DMS114 treated with DMSO at 0.1 percent for 48 hours (cell line): Measurements from ENCODE around the gene CENPU.
"Not testable (repeated sequence)": the region's sequence is repeated elsewhere in the genome, so short reads cannot be mapped to it uniquely, and the experiment has no call there.

Experiments
- DNase-seq: peaks from one replicate; lab custom pipeline; 2025; ENCODE audit not compliant: unreplicated experiment; lab: John Stamatoyannopoulos, UW

Gene CENPU

GRCh38 chr4:184668511-184669114 lies 65.3 kb downstream of the CENPU start:
- DNase-seq = no peak

GRCh38 chr4:184668096-184668495 lies 65.8 kb downstream of the CENPU start:
- no peak for DNase-seq

DNA sequence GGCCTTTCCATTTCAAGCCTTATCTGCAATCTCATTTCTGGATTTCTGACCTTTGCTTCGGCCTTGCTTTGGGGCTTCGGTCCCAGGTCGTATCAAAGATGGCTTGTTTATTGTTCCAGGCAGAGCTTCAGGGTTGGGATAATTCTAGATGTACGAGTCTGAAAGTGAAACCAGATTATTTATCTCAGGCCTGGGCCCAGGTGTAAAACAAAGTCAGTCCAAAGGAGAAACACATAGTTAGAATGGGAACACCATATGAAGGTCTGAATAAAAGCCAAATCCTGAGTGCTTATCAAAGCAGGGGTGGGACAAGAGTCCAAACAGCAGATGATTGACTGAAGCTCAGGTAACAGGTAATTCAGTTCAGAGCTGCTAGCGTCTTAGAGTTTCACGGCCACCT lies 67.2 kb downstream of the CENPU start:
- no peak for DNase-seq

- DNase-seq = no peak
These were observed 69.3 kb downstream of the CENPU start for GRCh38 chr4:184664445-184665210.

DNA sequence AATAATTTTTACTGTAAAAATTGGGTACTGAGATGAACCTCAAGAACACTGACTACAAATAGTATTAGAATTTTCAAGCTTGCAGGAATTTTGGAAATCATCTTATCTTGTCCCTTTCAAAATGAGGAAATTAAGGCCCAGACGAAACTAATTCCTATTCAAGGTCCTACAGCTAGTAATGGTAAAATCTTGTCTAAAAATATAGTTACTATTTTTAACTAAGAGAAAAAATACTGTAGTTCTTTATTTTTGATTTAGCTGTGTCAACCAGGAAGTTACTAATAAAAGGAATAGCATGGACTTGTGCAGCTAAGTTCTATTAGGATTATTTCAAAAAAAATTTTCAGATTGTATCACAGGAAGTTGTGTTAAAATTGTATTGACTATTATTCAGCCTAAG lies 71.7 kb downstream of the CENPU start:
- no peak for DNase-seq

DNA sequence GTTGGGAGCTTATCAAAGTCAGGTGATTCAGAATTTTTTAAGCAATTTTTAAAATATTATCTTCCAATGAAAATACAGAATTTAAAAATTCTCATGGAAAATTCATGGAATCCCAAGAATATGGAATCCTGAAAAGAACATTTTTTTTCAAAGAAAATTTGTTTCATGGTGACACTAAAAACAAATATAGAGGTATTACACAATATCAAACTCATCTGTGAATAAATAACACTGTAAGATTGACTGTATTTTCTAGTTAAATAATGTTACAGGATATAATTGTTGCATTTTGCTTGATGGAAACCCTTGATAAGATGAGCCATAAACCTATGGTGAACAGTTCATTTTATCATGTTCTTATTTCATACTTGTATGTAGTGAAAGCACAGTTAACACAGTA lies 72.9 kb downstream of the CENPU start:
- DNase-seq = no peak

DNA sequence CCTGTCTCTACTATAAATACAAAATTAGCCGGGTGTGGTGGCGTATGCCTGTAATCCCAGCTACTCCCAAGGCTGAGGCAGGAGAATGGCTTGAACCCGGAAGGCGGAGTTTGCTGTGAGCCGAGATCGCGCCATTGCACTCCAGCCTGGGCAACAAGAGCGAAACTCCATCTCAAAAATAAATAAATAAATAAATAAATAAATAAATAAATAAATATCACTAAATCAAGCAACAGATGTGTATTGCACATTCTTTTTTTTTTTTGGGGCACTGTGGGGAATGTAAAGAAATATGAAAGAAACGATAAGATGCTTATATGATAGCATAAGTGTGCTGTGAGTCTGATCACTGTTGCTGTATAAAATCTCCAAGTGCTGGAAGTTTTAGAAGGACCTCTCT lies 76.1 kb downstream of the CENPU start:
- DNase-seq = not testable (repeated sequence)

DNA sequence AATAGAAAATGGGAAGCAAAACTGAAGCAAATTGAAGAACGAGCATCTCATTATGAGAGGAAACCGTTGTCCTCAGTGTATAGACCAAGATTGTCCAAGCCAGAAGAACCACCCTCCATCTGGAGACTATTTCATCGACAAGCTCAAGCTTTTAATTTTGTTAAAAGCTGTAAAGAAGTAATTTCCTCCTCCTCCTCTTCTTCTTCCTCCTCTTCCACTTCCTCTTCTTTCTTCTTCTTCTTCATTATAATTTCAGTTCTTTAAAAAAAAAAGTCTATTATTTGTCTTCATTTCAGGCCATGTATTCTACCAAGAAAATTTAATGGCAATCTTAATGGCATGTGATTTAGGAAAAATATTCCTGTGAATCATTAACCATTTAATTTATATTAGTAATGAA lies 76.8 kb downstream of the CENPU start:
- DNase-seq = no peak

DNA sequence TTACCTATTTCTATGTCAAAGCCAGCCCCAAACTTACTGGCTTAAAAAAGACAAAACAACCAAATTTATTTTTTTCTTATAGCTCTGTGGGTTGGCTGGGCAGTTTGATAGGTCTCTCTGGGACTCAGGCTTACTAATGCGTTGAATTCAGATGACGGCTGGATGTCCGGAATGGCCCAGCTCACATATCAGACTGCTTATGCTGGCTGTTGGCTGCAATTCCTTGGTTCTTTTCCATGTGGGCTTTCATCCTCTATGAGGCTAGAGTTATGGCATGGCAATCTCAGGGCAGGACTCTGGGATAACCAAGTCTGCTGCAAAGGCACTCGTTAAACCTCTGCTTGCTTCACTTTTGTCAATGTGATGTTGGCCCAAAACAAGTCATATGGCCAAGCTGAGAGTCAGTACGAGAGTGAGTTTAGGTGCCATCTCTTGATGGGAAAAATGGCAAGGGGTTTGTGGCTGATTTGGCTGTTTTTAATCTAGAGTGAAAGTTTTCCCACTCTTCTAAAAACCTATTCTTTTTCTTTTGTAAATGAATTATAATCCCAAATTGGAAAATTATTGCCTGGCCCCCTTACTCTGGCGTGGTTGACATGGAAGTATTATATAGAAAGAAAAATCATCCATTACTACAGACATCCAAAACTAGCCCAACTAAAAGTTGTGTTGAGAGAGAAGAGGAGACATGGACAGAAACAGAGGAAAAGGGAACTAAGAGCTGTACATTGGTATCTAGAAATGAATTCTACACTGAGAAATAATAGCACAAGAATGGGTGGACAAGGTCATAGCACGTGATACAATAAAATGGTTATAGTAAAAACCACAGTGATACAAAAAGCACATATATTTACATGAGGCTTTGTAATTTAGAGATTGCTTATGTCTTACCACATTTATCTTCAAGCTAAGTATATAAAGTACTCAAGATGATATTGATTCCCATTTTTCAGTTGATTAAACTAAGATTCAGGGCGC lies 77.7 kb downstream of the CENPU start:
- no peak for DNase-seq

GRCh38 chr4:184653650-184654049 lies 80.2 kb downstream of the CENPU start:
- no peak for DNase-seq

DNA sequence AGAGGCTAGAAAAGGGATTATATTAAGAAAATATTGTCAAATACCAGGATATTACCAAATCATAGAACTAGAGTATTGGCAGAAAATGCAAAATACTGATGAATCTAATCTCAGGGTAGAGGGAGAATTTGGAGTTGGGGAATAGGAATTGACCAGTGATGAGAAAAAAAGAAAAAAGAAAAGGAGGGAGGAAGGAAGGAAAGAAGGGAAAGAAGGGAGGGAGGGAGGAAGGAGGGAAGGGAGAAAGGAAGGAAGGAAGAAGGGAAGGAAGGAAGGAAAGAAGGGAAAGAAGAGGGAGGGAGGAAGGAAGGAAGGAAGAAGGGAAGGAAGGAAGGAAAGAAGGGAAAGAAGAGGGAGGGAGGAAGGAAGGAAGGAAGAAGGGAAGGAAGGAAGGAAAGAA lies 81.2 kb downstream of the CENPU start:
- DNase-seq = not testable (repeated sequence)

DNA sequence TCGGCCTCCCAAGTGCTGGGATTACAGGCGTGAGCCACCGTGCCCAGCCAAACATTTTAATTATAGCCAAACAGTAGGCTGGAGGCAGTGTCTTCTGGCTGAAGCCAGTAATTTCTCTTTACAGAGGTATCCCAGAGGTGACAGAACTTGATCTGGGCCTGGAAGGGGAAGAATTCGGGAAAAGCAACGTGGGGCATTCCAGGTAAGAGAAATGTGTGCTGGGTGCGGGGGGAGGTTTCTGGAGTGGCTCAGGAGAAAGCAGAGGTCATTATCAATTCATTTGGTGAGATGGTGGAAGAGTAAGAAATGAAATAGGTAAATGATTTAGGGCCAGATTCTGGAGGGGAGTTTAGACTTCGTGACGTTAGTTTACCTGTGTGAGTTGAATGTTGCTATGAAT lies 82.0 kb downstream of the CENPU start:
- no peak for DNase-seq

GRCh38 chr4:184649971-184650855 lies 83.7 kb downstream of the CENPU start:
- no peak for DNase-seq

- DNase-seq = peak; percentile 83
These were observed 84.6 kb downstream of the CENPU start, which contains the start of the genes CASP3 and PRIMPOL for GRCh38 chr4:184649026-184649970. Gene CASP3, minus strand, starts transcription at chr4:184649447. Its CDS starts 10,994 bp downstream, at chr4:184638453. Gene PRIMPOL, plus strand, starts transcription at chr4:184649738. Its CDS starts 7,403 bp downstream, at chr4:184657141.

DNA sequence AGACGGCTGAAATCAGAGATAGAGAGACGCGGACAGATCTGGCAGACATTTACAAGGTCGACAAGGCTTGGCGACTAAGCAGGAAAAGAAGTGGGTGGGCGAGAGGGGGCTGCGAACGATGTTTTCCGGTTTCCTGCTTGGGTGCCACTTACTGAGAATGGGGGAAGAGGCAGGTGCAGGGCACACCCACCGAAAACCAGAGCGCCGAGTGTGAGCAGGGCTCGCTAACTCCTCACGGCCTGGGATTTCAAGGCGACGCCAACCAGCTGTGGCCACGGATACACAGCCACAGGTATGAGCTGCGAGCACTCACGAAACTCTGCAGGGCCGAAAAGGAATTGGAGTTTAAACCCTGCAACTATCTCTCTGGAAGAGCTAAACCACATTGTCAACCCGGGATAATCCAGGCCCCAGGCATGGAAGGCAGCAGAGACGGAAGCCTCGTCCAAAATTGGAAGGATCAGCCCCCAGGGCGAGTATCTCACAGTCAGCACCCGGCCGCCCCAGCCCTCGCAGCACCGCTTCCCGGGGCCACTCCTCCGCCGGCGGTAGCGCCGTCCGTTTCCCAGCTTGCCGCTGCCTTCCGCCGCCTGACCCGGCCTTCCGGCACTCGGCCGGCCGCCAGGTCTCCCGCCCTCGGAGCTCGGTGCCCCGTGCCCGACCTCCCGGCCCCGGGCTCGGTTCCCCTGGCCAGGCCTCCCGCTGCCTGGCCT lies 85.4 kb downstream of the CENPU start:
- DNase-seq = no peak

DNA sequence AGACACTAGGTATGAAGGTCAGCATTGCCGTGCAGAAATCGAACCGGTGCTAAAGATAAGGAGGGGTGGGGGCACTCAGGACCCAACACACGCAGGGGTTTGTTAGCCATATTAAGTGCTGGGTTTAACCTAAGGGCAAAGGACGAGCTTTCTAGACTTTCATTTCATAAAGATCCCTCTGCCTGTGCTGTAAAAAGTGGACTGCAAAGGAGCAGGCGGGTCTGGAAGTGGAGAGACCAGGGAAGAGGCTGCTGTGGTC lies 85.9 kb downstream of the CENPU start:
- no peak for DNase-seq

- no peak for DNase-seq
These were observed 86.4 kb downstream of the CENPU start for GRCh38 chr4:184647266-184648053.

DNA sequence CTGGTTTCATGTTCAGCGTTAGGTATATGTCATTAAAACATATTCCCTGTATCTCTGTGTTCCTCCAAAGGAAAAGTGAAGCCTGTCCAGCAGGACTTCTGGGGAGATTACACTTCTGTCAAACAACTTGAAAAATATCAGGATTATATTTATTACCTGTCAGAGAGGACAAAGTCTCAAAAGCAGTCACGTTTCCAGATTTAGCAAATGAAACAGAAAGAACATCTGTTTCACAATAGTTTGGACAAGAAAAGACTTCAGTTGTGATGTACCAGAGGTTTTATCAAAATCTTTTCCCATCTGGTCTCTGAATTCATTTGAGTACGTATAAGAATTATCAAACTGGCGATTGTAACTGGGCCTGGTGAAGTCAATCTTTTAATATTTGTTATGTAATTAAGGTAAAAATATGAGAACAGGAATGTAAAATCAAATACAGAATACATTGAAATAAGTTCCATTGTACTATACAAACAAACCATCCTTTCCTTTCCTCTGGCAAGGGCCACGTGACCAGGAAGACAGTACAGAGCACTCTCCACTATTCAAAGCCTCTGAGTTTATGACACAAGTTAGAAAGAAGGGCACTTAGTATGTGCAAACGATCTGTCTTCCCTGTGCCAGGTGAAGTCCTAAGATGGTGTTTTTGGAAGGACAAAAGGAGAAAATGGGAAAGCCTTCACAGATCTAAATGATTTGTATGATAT lies 87.8 kb downstream of the CENPU start:
- DNase-seq = no peak
